ENCODE data around the gene DENND2C.

Gene DENND2C

GRCh38 chr1:114669562-114670082, at the start of gene DENND2C:
Gene DENND2C (minus strand): TSS chr1:114670049. CDS start chr1:114625984, 44,065 bp downstream.
- no peak for DNase-seq

- DNase-seq: no peak
Observed at GRCh38 chr1:114719424-114719787, 49.6 kb upstream of the DENND2C start.

GRCh38 chr1:114718661-114719423, 49.0 kb upstream of the DENND2C start:
- no peak for DNase-seq

GRCh38 chr1:114716304-114717170, 46.7 kb upstream of the DENND2C start, which contains the start of gene NRAS:
Gene NRAS (minus strand): TSS chr1:114716771. CDS start chr1:114716160, 611 bp downstream.
- DNase-seq: peak; percentile 46

- no peak for DNase-seq
Observed at GRCh38 chr1:114715952-114716303, 46.1 kb upstream of the DENND2C start.

- DNase-seq: no peak
Observed at GRCh38 chr1:114712977-114713376, 43.1 kb upstream of the DENND2C start.

GRCh38 chr1:114710360-114710759, 40.5 kb upstream of the DENND2C start:
- no peak for DNase-seq

GRCh38 chr1:114707604-114708003, 37.8 kb upstream of the DENND2C start:
- no peak for DNase-seq

GRCh38 chr1:114703242-114703641, 33.4 kb upstream of the DENND2C start:
- no peak for DNase-seq

GRCh38 chr1:114702737-114703136, 32.9 kb upstream of the DENND2C start:
- DNase-seq: no peak

GRCh38 chr1:114701931-114702330, 32.1 kb upstream of the DENND2C start:
- DNase-seq: no peak

GRCh38 chr1:114700036-114700600, 30.3 kb upstream of the DENND2C start:
- no peak for DNase-seq

- DNase-seq: no peak
Observed at GRCh38 chr1:114696810-114697209, 27.0 kb upstream of the DENND2C start.

GRCh38 chr1:114695430-114696058, 25.7 kb upstream of the DENND2C start, which contains the start of gene AMPD1:
Gene AMPD1 (minus strand): TSS chr1:114695546. CDS start chr1:114695471, 75 bp downstream.
- DNase-seq: no peak

- DNase-seq: no peak
Observed at GRCh38 chr1:114694540-114695310, 24.9 kb upstream of the DENND2C start.

GRCh38 chr1:114692947-114693346, 23.1 kb upstream of the DENND2C start:
- no peak for DNase-seq

- no peak for DNase-seq
Observed at GRCh38 chr1:114691061-114691460, 21.2 kb upstream of the DENND2C start.

- no peak for DNase-seq
Observed at GRCh38 chr1:114690148-114690547, 20.3 kb upstream of the DENND2C start.

- DNase-seq: no peak
Observed at GRCh38 chr1:114688526-114688925, 18.7 kb upstream of the DENND2C start.

GRCh38 chr1:114685851-114686250, 16.0 kb upstream of the DENND2C start:
- no peak for DNase-seq

- DNase-seq: no peak
Observed at GRCh38 chr1:114677691-114678090, 7.8 kb upstream of the DENND2C start.

- DNase-seq: no peak
Observed at GRCh38 chr1:114676115-114676514, 6.3 kb upstream of the DENND2C start.

Measured in GOT3 (cell line).